GM18868 (cell line): Measurements from ENCODE around the gene ZNF213.

ENCODE experiments used
- ATAC-seq: cut with Tn5 transposase; IDR thresholded peaks from one replicate; pipeline ENCODE4 v1.9.1; 2021; ENCODE audit warnings: mild to moderate bottlenecking, moderate library complexity; ENCODE audit not compliant: unreplicated experiment

Gene ZNF213

GRCh38 chr16:3190949-3191353 is 56.1 kb downstream of the ZNF213 start:
- ATAC-seq: no peak
